HG03139 (cell line): ENCODE data around the gene CLOCK.
"Not testable (repeated sequence)": the region's sequence is repeated elsewhere in the genome, so short reads cannot be mapped to it uniquely, and the experiment has no call there.

Experiments used
- ATAC-seq: cut with Tn5 transposase; IDR thresholded peaks from one replicate; pipeline ENCODE4 v1.9.1; 2021; ENCODE audit not compliant: unreplicated experiment

CLOCK gene, protein sequence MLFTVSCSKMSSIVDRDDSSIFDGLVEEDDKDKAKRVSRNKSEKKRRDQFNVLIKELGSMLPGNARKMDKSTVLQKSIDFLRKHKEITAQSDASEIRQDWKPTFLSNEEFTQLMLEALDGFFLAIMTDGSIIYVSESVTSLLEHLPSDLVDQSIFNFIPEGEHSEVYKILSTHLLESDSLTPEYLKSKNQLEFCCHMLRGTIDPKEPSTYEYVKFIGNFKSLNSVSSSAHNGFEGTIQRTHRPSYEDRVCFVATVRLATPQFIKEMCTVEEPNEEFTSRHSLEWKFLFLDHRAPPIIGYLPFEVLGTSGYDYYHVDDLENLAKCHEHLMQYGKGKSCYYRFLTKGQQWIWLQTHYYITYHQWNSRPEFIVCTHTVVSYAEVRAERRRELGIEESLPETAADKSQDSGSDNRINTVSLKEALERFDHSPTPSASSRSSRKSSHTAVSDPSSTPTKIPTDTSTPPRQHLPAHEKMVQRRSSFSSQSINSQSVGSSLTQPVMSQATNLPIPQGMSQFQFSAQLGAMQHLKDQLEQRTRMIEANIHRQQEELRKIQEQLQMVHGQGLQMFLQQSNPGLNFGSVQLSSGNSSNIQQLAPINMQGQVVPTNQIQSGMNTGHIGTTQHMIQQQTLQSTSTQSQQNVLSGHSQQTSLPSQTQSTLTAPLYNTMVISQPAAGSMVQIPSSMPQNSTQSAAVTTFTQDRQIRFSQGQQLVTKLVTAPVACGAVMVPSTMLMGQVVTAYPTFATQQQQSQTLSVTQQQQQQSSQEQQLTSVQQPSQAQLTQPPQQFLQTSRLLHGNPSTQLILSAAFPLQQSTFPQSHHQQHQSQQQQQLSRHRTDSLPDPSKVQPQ

DNA sequence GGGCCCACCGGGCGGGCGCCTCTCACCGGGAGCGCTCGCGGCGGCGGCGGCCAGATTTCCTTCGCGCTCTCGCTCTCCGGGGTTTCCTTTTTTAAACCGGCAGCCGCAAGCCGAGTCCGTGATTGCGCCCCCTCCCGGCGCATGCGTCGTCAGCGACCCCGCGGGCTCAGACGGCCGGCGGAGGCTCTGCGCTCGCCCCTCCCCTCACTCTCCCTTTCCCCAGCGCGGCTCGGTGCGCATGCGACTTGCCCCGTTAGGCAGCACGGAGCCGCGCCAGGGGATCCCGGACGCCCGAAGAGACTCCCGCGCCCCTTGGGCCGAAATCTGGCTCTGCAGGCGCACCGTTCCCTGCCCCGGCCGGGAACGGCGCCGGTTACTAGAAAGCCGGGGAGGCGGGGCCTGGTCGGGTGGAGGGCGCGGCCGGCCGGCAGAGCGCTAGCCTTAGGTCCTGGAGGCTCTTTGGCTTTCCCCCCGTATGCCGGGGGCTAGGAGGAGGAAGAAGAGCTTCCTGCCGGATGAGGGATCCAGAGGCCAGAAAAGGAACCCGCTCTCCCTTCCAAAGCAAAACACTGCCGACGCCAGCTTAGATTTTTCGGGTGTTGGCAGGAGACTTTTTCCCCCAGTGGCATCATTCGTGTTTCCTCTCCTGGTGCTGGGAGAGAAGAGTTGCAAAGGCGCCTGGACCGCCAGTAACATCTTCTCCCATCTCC lies at the start of gene CLOCK:
TSS of gene CLOCK (minus strand) at position 154 of the 710 bp plus-strand sequence. CDS start 64,124 bp downstream, outside the sequence.
- peak; percentile 72 for ATAC-seq

DNA sequence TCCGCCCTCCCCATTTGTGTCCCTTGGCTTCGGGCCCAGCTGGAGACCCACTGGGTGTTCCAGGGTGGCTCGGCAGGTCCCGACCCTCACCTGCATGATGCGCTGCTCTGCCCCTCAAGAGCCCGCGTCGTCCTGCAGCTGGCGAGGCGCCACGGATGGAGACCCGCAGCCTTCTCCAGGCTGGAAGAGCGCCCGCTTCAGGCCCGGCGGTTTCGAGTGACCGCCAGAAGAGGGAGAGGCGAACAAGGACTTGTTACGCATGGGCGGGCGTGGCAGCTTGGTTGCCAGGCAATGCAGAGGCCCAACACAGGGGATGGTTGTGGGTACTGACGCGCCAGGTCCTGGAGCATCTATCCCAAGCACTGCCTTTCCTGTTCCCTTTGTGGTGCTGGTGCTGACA lies 45.3 kb upstream of the CLOCK start, which contains the start of gene PDCL2:
TSS of gene PDCL2 (minus strand) at position 232 of the 400 bp plus-strand sequence. CDS start at position 96, 136 bp downstream.
- no peak for ATAC-seq

DNA sequence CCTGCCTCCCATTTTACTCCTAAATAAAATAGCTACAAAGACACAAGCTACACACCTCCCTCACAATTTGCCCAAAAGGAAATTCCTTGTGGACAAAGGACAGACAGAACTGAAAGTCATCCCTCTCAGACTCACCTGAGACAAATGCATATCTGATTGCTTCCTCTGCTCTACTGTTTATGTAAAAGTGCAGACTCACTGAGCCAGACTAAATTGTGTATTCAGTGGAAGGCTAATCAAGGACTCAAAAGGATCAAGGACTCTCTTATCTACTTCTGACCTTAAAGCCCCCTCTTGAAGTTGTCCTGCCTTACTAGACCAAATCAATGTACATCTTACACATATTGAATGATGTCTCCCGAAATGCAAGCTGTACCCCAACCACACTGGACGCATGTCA lies 41.5 kb upstream of the CLOCK start:
- ATAC-seq, result no peak

DNA sequence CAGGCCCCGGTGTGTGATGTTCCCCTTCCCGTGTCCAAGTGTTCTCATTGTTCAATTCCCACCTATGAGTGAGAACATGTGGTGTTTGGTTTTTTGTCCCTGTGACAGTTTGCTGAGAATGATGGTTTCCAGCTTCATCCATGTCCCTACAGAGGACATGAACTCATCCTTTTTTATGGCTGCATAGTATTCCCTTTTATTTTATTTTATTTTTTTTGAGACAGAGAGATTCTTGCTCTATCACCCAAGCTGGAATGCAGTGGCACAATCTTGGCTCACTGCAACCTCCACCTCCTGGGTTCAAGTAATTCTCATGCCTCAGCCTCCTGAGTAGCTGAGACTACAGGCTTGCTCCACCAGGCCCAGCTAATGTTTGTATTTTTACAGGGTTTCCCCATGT lies 36.1 kb upstream of the CLOCK start:
- ATAC-seq, result not testable (repeated sequence)

DNA sequence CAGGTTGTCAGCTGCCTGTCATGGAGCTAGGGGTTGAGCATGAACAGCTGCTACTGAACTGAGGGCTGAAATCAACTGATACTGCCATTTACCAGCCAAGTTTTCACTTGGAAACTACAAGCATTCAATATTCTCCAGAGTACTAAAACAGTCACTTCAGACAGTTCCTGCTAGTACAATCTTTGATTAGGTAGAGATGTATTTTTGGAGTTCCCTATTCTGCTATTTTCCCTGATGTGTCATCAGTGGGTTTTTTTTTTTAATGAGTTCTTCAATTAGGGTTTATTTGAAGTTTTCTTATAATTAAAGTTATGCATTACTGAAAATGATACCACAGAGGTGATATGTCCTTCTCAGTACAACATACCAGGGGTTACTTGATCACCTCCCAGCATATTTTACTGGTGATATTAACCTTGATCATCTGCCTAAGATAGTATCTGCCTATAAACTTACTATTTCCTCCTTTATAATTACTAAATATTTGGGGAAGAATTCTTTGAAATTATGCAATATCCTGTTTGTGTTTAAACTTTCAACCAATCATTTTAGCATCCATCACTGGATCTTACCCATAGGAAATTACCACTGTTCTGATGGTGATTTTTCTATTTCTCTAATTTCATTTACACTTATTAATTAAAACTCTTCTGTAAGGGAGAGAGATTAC lies 31.8 kb upstream of the CLOCK start:
- ATAC-seq, result no peak

DNA sequence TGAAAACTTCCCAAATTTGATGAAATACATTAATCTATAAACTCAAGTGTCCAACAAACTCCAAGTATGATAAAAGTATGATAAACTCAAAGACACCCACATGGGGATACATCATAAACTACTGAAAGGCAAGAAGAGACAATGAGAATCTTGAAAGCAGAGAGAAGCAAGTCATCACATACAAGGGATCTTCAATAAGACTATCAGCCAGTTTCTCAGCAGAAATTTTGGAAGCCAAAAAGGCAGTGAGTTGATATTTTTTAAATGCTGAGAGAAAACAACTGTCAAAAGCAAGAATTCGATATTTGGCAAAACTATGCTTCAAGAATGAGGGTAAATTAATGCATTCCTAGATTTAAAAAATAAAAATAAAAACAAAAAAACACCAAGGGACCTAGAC lies 28.8 kb upstream of the CLOCK start:
- no peak for ATAC-seq

DNA sequence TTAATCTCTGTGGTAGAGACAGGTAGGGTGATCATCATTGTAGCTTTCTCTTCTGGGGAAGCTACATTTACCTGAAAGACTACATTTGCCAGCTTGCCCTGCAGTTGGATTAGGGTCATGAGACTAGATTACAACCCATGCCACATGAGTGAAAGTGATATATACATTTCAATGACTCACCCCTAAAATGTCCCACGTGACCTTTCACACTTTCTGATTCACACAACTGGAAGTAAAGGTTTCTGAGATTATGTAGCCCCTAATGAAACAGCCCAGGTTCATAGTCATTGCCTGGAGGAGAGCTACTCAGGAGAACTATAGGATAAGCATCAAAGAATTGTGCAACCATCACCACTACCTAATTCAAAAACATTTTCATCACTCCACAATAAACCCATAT lies 27.5 kb upstream of the CLOCK start:
- ATAC-seq, result no peak

DNA sequence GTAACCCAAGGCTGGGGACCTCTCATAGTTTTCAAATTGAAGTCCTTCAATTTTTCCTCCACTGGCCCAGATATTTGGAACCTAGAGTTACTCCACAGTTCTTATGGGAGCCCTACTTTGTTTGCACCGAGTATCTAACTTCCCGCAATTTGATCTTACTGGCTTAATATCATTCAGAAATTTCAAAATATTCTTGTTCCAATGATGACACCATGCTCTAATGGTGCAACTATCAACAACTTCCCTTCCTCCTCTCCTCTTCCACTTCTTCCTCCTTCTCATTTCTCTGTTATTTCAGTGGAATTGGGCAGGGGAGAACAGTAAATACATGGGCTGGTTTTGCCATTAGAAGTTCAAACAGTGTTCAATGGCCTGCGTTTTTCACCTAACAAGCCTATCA lies 25.1 kb upstream of the CLOCK start:
- no peak for ATAC-seq

DNA sequence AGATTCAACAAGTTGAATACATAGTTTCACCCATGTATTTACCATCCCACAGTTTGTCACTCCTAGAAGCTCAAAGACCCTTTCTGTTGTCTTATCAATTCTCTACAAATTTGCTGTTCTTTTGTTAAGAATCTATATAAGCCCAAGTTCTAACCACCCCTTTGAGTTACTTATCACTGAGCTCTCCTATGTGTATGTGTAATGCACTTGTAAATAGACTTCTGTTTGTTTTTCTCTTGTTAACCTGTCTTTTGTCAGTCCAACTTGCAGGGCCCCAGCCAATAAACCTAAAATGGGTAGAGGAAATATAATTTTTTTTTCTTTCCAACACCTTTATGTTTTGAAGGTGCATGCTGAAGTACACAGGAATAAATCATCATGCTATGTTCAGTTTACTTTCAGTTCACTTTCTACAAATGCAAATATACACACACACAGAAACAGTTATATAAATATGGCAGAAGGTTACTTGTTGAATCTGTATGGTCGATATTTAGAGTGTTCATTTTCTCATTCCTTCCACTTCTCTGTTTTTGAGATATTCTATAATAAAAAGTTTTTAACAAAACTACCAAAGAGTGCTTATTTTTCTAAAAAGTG lies 22.3 kb upstream of the CLOCK start:
- ATAC-seq, result no peak

DNA sequence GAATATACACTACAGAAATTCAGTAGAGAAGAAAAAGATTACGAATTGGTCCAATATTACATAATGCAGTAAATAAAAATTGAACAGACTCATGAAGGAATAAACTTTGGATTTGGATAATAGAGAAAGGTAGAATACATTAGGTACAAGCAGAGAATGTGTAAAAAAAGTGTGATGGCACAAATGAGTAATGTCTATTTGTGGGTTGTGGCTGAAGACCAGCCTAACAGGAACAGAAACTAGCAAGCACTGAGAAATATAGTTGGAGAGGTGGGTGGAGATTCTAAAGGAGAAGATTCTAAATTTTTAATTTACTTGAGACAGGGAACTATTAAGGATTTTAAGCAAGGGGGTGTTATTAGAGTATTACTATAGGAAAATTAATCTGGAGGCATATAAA lies 15.2 kb upstream of the CLOCK start:
- ATAC-seq, result peak; percentile 100

DNA sequence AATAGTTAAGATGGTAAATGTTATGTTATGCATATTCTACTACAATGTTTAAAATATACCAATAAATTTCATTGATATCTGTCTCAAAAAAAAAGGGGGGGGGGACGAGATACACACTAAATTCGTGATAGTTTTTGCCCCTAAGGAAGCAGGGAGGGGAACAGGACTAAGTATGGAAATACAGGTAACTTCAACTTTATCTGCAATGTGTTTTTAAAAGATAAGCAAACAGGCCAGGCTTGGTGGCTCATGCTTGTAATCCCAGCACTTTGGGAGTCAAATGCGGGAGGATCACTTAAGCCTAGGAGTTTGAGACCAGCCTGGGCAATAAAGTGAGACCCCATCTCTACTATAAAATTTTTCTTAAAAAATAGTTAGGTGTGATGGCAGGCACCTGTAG lies 13.4 kb upstream of the CLOCK start:
- ATAC-seq, result no peak

DNA sequence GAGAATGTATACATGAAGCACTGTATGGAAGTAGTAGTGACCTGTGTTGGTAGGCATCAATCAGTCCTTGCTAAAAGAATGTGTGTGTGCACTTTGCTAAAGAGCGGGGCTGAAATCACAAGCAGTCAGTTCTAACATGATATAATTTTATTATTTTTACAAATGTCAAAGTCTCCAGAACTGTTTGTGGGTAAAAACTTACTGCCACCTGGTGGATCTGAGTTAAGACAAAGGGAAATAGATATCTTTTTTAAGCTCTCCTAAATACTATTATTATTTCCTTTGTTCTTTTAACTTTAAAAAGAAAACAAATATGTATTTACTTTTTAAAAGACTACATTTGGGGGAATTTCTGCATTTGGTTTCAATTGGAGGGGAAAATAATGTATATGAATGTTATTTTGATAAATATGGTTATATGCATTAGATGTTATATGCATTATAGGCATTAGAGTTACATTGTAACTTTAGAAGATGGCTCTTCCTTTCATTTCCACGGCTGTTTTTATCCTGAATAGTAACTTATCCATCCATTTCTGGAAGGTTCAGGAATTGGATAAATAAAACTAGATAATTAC lies 7.8 kb upstream of the CLOCK start:
- ATAC-seq, result no peak

DNA sequence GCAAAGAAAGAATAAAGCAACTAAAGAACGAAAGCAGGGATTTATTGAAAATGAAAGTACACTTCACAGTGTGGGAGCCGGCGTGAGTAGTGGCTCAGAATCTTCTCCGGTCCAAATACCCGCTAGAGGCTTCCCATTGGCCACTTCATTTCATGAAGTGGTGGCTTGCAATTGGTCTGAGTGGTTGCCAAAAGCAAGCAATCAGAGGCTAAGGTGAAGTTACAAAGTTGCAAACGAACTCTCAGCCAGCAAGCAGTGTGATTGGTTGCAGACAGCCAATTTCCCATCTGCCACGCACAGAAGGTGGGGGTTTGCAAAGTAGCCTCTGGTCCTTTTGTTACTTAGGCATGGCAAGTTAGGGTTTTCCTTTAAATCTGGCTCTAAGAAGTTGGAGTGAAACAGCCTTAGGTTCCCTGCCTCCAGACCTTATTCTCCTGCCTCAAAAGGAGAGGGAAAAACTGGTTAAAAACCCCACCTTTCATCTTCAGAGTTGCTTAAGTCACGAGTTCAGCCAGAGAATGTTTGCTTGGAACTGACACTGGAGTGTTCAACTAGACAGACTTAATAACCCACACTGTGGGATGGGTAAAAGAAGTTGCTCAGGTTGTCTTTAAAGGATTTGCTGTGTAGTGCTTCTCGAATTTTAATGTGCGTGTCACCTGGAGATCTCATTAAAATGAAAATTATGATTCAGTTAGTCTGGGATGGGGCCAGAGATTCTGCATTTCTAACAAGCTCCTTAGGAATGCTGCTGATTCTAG lies 6.9 kb upstream of the CLOCK start:
- no peak for ATAC-seq

DNA sequence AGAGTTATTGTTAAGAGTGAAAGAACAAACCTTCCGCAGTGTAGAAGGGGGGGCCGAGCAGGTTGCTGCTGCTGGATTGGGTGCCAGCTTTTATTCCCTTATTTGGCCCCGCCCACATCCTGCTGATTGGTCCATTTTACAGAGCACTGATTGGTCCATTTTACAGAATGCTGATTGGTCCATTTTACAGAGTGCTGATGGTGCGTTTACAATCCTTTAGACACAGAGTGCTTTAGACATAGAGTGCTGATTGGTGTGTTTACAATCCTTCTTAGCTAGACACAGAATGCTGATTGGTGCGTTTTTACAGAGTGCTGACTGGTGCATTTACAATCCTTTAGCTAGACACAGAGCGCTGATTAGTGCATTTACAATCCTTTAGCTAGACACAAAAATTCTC lies 5.3 kb upstream of the CLOCK start:
- ATAC-seq, result not testable (repeated sequence)

DNA sequence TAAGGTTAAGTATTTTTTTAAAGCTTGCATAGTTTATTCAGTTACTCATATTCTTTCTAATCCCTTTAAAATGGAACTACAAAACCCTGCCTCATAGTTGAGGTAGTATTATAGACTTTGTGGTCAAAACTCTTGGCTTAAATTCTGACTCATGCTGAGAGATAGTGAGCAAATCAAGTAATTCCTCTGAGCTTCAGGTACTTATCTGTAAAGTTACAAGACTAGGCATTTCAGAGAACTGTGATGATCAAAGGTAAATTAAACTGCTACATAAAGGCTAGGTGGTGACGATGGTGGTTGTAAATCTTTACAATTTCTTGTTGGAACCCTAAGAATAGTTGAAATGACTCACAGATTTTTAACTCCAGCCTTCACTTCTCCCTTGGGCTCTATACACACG lies 3.2 kb upstream of the CLOCK start:
- ATAC-seq, result no peak

DNA sequence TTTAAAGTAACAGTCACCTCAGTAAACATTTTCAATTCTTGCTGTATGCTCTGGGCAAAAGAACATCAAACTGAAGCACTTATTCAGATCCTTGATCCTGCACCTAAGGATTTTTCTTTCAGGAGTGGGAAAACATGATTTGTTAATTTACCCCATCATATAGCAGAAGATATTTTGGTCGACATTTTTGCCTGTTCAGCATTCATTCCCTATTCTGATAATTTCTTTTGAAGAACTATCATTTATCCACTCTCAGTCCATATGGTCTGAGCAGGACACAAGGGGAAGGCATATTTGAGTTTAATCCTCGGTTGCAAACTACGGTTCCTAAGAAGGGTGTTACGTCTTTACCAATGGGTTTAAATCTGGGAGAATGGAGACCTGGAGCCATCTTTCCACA lies 1.2 kb upstream of the CLOCK start:
- no peak for ATAC-seq

DNA sequence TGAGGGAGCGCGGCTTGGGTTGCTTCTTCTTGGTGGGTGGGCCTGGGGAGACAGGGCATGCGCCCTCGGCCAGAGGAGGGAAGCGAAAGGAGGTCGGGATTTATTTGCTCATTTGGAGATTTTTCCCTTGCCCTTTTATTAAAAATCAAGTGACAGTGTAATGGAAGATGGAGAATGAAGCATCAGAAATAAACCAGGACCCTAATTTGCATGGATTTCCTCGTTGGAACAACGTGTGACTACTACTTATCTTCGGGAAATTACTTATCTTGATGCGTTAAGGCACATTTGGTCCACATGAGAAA lies 709 bp upstream of the CLOCK start:
- ATAC-seq, result no peak

DNA sequence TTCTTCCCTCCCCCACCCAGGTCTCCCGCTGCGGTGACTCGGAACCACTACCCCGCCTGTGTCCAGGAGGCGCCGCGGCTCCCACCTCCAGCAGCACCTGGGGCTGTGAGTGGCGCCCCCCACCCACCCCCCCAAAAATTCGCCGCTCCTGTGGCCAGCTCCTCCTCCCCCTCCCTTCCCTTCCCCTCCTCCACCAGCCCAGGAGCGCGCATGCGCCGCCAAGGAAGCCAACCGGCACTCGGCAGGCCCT lies 278 bp downstream of the CLOCK start:
- peak; percentile 40 for ATAC-seq

DNA sequence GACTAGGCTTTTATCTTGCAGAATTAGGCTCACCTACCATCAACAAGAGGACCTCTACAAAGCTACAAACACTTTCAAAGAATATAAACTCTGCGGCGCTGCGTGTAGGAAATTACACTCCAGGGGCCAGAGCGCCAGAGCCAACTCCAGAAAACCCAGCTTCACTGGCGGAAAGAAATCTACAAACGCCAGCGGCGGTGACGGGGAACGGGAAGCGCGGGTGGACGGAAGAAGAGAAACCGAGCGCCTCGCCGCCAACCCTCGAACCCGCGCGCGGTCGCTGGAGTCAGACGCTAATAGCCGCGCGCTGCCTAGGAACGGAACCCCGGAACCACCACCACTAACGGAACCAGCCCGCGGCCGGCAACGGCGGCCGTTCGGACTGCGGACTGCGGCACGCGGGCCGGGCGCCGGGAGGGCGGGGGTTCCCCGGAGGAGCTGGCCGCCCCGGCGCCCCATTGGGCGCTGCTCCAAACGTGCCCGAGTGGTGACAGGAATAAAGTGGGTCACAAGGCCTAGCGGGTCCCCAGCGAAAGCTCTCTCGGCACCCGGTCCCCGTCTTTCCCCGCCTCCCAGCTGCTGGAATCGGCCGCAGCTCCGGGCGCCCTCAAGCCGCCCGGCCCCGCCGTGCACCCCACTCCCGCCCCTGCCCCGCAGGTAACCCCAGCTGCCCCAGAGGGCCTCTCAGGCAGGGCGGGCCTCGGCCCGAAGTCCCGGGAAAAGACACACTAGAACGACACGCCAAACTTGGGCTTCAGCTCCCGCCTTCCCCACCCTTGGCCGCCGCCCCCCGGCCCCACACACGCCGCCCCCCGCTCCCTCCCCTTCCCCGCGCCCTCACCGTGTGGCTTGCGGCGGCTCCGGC lies 836 bp downstream of the CLOCK start:
- peak; percentile 32 for ATAC-seq
